ENCODE results near the gene ANKRD49. TPM values are rescaled to one million over a fixed set of nuclear protein-coding genes. Genes with fewer than 3 reads are reported as not detected.

The ANKRD49 gene
- total and polyA plus RNA-seq, 11 donors = 3.5 to 10.5 (median 5.7) TPM

GRCh38 chr11:94486068-94486467 lies 7.7 kb upstream of the ANKRD49 start:
- peaks cover 0 to 97% (median 77%) of the 10 kb centered on the region in 9 donors for H3K36me3 ChIP-seq
- 81 to 92% (median 90%) methylated on average over 1 of the region's 1 CpG for WGBS, 4 donors
- TF ChIP-seq CTCF (IDR thresholded peaks at IDR 0.05) (no peak), POLR2A (IDR thresholded peaks at IDR 0.05) (no peak)
- H3K4me1 ChIP-seq = no peaks in the 10 kb centered on the region
- no peak overlapping the region for H3K27ac ChIP-seq
- H3K27me3 ChIP-seq = no peaks in the 10 kb centered on the region
- H3K9me3 ChIP-seq = no peaks in the 10 kb centered on the region
- DNase-seq (no peak), ATAC-seq (no peak)
- intact Hi-C loops (cut with DNase I) = no loop called here
- no peak overlapping the region for H3K4me3 ChIP-seq

- no peak for TF ChIP-seq POLR2A (IDR thresholded peaks at IDR 0.05)
- 4 to 6% (median 5%) methylated on average over 15 to 19 of the region's 19 CpGs for WGBS, 4 donors
- Histone ChIP-seq H3K27me3 (no peaks in the 10 kb centered on the region), H3K9me3 (no peaks in the 10 kb centered on the region), H3K27ac (peak overlapping the region in 11 of 12 donors; percentile 31 to 85 (median 76)), H3K4me1 (peaks cover 0 to 33% (median 18%) of the 10 kb centered on the region in 12 donors), H3K4me3 (peak overlapping the region; percentile 40 to 98 (median 85)), H3K36me3 (peaks cover 0 to 47% (median 42%) of the 10 kb centered on the region in 9 donors)
- DNase-seq (no peak), ATAC-seq (peak; percentile 34 to 74 (median 68))
- intact Hi-C loops (cut with DNase I) = loop anchor here in 2 of 10 donors (5.0 to 10.0 kb wide), 2 partner anchors 309 to 597 kb away; no protein-coding TSS in a partner anchor
These were observed 419 bp downstream of the ANKRD49 start for GRCh38 chr11:94494126-94494680.

GRCh38 chr11:94500181-94500580 lies 6.4 kb downstream of the ANKRD49 start:
- H3K9me3 ChIP-seq = no peaks in the 10 kb centered on the region
- H3K36me3 ChIP-seq = peaks cover 0 to 70% (median 58%) of the 10 kb centered on the region in 9 donors
- peaks cover 0 to 7% (median 2%) of the 10 kb centered on the region in 12 donors for H3K4me1 ChIP-seq
- ATAC-seq = no peak
- no peaks in the 10 kb centered on the region for H3K27me3 ChIP-seq
- DNase-seq = no peak
- TF ChIP-seq CTCF (IDR thresholded peaks at IDR 0.05) = no peak
- TF ChIP-seq POLR2A (IDR thresholded peaks at IDR 0.05) = no peak
- H3K27ac ChIP-seq = no peak overlapping the region
- intact Hi-C loops (cut with DNase I) = loop anchor here in 6 of 10 donors (5.0 to 10.0 kb wide), 5 partner anchors 325 to 1265 kb away; no protein-coding TSS in a partner anchor
- 86 to 95% (median 92%) methylated on average over 2 of the region's 2 CpGs for WGBS, 4 donors
- no peak overlapping the region for H3K4me3 ChIP-seq

GRCh38 chr11:94501522-94501921 lies 7.7 kb downstream of the ANKRD49 start:
- intact Hi-C loops (cut with DNase I) = loop anchor here in 6 of 10 donors (5.0 to 10.0 kb wide), 5 partner anchors 327 to 1267 kb away; no protein-coding TSS in a partner anchor

More at GRCh38 chr11:94501522-94501921, 7.7 kb downstream of the ANKRD49 start:
- peaks cover 0 to 68% (median 55%) of the 10 kb centered on the region in 9 donors for H3K36me3 ChIP-seq
- ATAC-seq = no peak
- no peak for TF ChIP-seq POLR2A (IDR thresholded peaks at IDR 0.05)
- no peak for TF ChIP-seq CTCF (IDR thresholded peaks at IDR 0.05)
- no peak overlapping the region for H3K4me3 ChIP-seq
- H3K4me1 ChIP-seq = no peaks in the 10 kb centered on the region
- H3K27me3 ChIP-seq = no peaks in the 10 kb centered on the region
- DNase-seq = no peak
- 73 to 80% (median 76%) methylated on average over 2 of the region's 2 CpGs for WGBS, 4 donors
- no peak overlapping the region for H3K27ac ChIP-seq
- no peaks in the 10 kb centered on the region for H3K9me3 ChIP-seq

Measured in heart left ventricle (tissue), 16 donors.